GM19240 (cell line): Measurements from ENCODE around the gene SPACA4.
A peak's percentile ranks its signal among the peaks of the same experiment; 100 is the strongest.

ENCODE experiments used
- DNase-seq: peaks from one replicate; pipeline ENCODE4 v3.0.0; 2011; ENCODE audit warnings: low spot score; ENCODE audit not compliant: insufficient read length

The SPACA4 gene

GRCh38 chr19:48596679-48597465 lies 9.7 kb upstream of the SPACA4 start:
- DNase-seq = no peak

- no peak for DNase-seq
These were observed 7.4 kb upstream of the SPACA4 start for GRCh38 chr19:48598996-48599700.

GRCh38 chr19:48600679-48601417 lies 5.7 kb upstream of the SPACA4 start:
- no peak for DNase-seq

GRCh38 chr19:48603001-48603400 lies 3.5 kb upstream of the SPACA4 start:
- no peak for DNase-seq

GRCh38 chr19:48603449-48603848 lies 3.1 kb upstream of the SPACA4 start:
- DNase-seq = no peak

GRCh38 chr19:48603850-48604249 lies 2.7 kb upstream of the SPACA4 start:
- DNase-seq = no peak

GRCh38 chr19:48607359-48607755 lies 815 bp downstream of the SPACA4 start:
- DNase-seq = no peak

- DNase-seq = peak; percentile 59
These were observed 2.3 kb downstream of the SPACA4 start for GRCh38 chr19:48608798-48609263.

- no peak for DNase-seq
These were observed 3.1 kb downstream of the SPACA4 start for GRCh38 chr19:48609571-48610108.

GRCh38 chr19:48611872-48612271 lies 5.3 kb downstream of the SPACA4 start:
- no peak for DNase-seq

- no peak for DNase-seq
These were observed 6.7 kb downstream of the SPACA4 start for GRCh38 chr19:48613024-48613851.

GRCh38 chr19:48613852-48614435 lies 7.4 kb downstream of the SPACA4 start:
- DNase-seq = no peak

- no peak for DNase-seq
These were observed 8.1 kb downstream of the SPACA4 start, which contains the start of gene FAM83E for GRCh38 chr19:48614436-48615230. FAM83E (minus strand) TSS chr19:48615076; CDS start chr19:48613372, 1,704 bp downstream.

- DNase-seq = no peak
These were observed 8.9 kb downstream of the SPACA4 start for GRCh38 chr19:48615231-48616040.

GRCh38 chr19:48616041-48616436 lies 9.5 kb downstream of the SPACA4 start:
- no peak for DNase-seq

GRCh38 chr19:48616491-48617056 lies 10.0 kb downstream of the SPACA4 start:
- DNase-seq = no peak

- DNase-seq = no peak
These were observed 10.8 kb downstream of the SPACA4 start for GRCh38 chr19:48617146-48617937.
